ENCODE results near the gene RAB18.

DNA sequence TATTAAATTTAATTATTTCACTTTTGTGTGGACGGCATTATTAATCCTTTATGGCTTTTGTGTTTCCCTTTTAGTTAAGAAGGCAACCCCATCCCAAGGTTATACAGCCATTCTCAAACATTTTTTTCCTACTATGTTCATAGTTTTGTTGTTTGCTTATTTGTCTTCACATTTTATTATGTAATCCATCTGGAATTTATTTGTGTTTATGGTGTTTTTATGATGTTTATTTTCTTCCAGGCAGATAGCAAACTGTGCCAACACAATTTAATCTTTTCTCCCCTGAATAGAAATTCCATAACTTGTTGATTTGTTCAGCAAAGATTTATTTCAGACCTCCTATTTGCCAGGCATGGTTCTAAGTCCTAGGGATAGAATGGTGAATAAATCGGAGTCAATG, 42.9 kb downstream of the RAB18 start:
- TF ChIP-seq CTCF (optimal IDR thresholded peaks at IDR 0.05 in 1 of 3, IDR thresholded peaks at IDR 0.05 in 1 of 3, conservative IDR thresholded peaks at IDR 0.05 in 1 of 3; ENCODE audit: extremely low read depth in 1 of 3, insufficient read depth in 2 of 3, low read length in 3 of 3) (no peak), EZH2 (IDR thresholded peaks at IDR 0.05; ENCODE audit: low read length) (no peak)

Measured in keratinocyte (primary cell).